Peyer's patch (tissue), 4 donors: Measurements from ENCODE around the gene CELSR2.

ENCODE experiments used
- CTCF ChIP-seq, 6 experiments: fragments of 450-650 bp in 4 of 6; fragments of 200-600 bp in 2 of 6; sonication (generic) in 1 of 6; IDR thresholded peaks; one replicate each; pipeline ENCODE4 v1.5.1; 2017 to 2019; ENCODE audit warnings: antibody characterized with exemption in 6 of 6, mild to moderate bottlenecking in 3 of 6, moderate library complexity in 1 of 6
- POLR2A ChIP-seq, 2 donors: fragments of 450-650 bp; IDR thresholded peaks; one replicate each; pipeline ENCODE4 v1.5.1; 2017; ENCODE audit warnings: antibody characterized with exemption in 2 of 2, mild to moderate bottlenecking in 2 of 2, moderate library complexity in 2 of 2

- TF ChIP-seq POLR2A (IDR thresholded peaks at IDR 0.05) (no peak), CTCF (IDR thresholded peaks at IDR 0.05) (no peak)
These were observed 20.1 kb downstream of the CELSR2 start for GRCh38 chr1:109269212-109269980.
